Erythroblast (primary cell): Measurements from ENCODE around the gene ARTN.

Source experiments
- GATA1 ChIP-seq: IDR thresholded peaks from 2 replicates; pipeline ENCODE4 v1.6.1; 2011; ENCODE audit warnings: low read depth, mild to moderate bottlenecking, control low read depth, low read length, moderate library complexity
- POLR2A ChIP-seq: IDR thresholded peaks from 2 replicates; pipeline ENCODE4 v1.6.1; 2011; ENCODE audit warnings: mild to moderate bottlenecking, low read length

DNA sequence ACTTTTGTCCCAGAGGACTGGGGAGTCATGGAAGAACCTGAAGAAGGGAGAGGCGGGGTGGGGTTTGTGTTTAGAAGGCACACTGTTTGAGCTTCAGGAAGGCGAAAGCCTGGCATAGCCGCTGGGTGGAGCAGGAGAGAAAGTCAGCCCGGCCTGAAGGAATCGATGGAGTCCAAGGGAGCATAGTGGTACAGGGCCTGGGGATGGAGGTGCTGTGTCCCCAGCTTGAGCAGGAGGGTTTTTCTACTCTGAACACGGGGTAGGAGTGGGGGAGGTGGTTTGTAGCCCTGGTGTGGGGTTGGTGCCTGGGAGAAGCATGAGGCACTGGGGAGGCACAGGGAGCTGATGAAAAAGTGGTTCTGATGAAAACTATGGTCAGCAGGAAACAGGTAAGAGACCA, 53.1 kb downstream of the ARTN start:
- TF ChIP-seq POLR2A (no peak), GATA1 (no peak)
